Measurements from ENCODE around the gene TCL1A.

DNA sequence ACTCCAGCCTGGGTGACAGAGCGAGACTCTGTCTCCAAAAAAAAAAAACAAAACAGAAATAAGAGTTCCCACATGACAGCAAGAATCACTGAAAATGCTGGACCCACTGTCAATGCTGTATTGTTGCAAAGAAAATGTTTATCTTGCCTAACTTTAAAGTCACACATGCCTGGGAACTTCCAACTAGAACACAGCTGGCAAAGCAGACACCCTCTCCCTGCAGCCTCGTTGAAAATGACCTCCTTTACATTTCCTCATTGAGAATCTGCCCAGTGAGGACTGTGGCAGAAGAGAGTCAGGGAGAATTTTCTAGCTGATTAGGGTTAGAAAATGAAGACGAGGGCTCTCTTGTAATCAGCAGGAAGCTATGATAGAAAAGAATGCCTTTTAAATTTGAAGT lies 42.8 kb upstream of the TCL1A start:
- TF ChIP-seq, protein P1, sequence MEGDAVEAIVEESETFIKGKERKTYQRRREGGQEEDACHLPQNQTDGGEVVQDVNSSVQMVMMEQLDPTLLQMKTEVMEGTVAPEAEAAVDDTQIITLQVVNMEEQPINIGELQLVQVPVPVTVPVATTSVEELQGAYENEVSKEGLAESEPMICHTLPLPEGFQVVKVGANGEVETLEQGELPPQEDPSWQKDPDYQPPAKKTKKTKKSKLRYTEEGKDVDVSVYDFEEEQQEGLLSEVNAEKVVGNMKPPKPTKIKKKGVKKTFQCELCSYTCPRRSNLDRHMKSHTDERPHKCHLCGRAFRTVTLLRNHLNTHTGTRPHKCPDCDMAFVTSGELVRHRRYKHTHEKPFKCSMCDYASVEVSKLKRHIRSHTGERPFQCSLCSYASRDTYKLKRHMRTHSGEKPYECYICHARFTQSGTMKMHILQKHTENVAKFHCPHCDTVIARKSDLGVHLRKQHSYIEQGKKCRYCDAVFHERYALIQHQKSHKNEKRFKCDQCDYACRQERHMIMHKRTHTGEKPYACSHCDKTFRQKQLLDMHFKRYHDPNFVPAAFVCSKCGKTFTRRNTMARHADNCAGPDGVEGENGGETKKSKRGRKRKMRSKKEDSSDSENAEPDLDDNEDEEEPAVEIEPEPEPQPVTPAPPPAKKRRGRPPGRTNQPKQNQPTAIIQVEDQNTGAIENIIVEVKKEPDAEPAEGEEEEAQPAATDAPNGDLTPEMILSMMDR (conservative IDR thresholded peaks at IDR 0.05) = no peak
- TF ChIP-seq EZH2 (IDR thresholded peaks at IDR 0.05; ENCODE audit: low read depth) = no peak

All from PC-9 (cell line).